Gastroesophageal sphincter (tissue), 4 donors: ENCODE data around the gene HPSE2. TPM values are rescaled to one million over a fixed set of nuclear protein-coding genes. Genes with fewer than 3 reads are reported as not detected.

Source experiments
- ATAC-seq: fragments of 150-250 bp; one replicate; pipeline ENCODE4 v1.9.1; 2016; ENCODE audit warnings: mild to moderate bottlenecking, moderate library complexity
- H3K27ac ChIP-seq, 4 donors: fragments of 200-600 bp; sonication (generic) in 3 of 4; 1 replicate in 3 of 4; 2 replicates in 1 of 4; pipeline ENCODE4 v1.5.1; 2016 to 2019
- H3K27me3 ChIP-seq: fragments of 200-600 bp; sonication (generic); one replicate; pipeline ENCODE4 v1.5.1; 2019
- H3K36me3 ChIP-seq, 2 donors: fragments of 200-600 bp; sonication (generic); one replicate each; pipeline ENCODE4 v1.5.1; 2019; ENCODE audit warnings: control low read depth in 1 of 2
- H3K4me1 ChIP-seq, 3 donors: fragments of 200-600 bp; sonication (generic); 1 replicate in 2 of 3; 2 replicates in 1 of 3; pipeline ENCODE4 v1.5.1; 2016 to 2019; ENCODE audit warnings: control low read depth in 2 of 3
- H3K4me3 ChIP-seq, 2 donors: fragments of 200-600 bp; sonication (generic); one replicate each; pipeline ENCODE4 v1.5.1; 2019; ENCODE audit warnings: mild to moderate bottlenecking in 1 of 2, moderate library complexity in 1 of 2
- H3K9me3 ChIP-seq, 3 donors: fragments of 200-600 bp; sonication (generic); one replicate each; pipeline ENCODE4 v1.5.1; 2017 to 2019; ENCODE audit warnings: control low read depth in 2 of 3
- CTCF ChIP-seq, 4 experiments: fragments of 200-600 bp in 2 of 4; fragments of 450-650 bp in 2 of 4; sonication (generic) in 1 of 4; IDR thresholded peaks; one replicate each; pipeline ENCODE4 v1.5.1; 2017 to 2019; ENCODE audit warnings: antibody characterized with exemption in 4 of 4, mild to moderate bottlenecking in 2 of 4, moderate library complexity in 2 of 4
- EP300 ChIP-seq: sonication (generic); formaldehyde crosslinking; IDR thresholded peaks from one replicate; pipeline ENCODE4 v1.6.1; 2017; ENCODE audit warnings: antibody characterized with exemption, mild to moderate bottlenecking
- POLR2A ChIP-seq, 2 donors: fragments of 450-650 bp; IDR thresholded peaks; one replicate each; pipeline ENCODE4 v1.6.1; 2017; ENCODE audit warnings: antibody characterized with exemption in 2 of 2, mild to moderate bottlenecking in 2 of 2, moderate library complexity in 1 of 2
- POLR2AphosphoS5 ChIP-seq: sonication (generic); formaldehyde crosslinking; IDR thresholded peaks from one replicate; pipeline ENCODE4 v1.6.1; 2017; ENCODE audit warnings: antibody characterized with exemption
- WGBS, 2 donors: methylation state at CpG; one replicate each; pipeline ENCODE4 v1.1.5; 2018; ENCODE audit warnings: low coverage in 1 of 2; 5-methylcytosine and 5-hydroxymethylcytosine counted together
- total RNA-seq, 4 donors: library from RNA; depleted of rRNA; stranded (reverse); fragments of >200 nt; gene quantifications; one replicate each; pipeline ENCODE4 v1.1.0, GENCODE V29; 2016

The HPSE2 gene
- total RNA-seq, 4 donors from 2014 or later: 19.1 to 74.5 (median 58.8) TPM

GRCh38 chr10:98466861-98467505 is 768.7 kb downstream of the HPSE2 start:
- no peak overlapping the region for H3K27ac ChIP-seq
- H3K27me3 ChIP-seq: no peaks in the 10 kb centered on the region
- 64 to 67% methylated on average over 11 to 12 of the region's 15 CpGs for WGBS, 2 donors
- peak overlapping the region in 1 of 2 donors; percentile 60 for H3K4me3 ChIP-seq
- no peak for ATAC-seq
- TF ChIP-seq EP300: no peak
- TF ChIP-seq POLR2AphosphoS5: no peak
- no peak for TF ChIP-seq POLR2A (IDR thresholded peaks at IDR 0.05)
- no peak for TF ChIP-seq CTCF (IDR thresholded peaks at IDR 0.05)
- H3K9me3 ChIP-seq: no peaks in the 10 kb centered on the region
- peaks cover 0 to 17% (median 0%) of the 10 kb centered on the region in 3 donors for H3K4me1 ChIP-seq
- H3K36me3 ChIP-seq: no peaks in the 10 kb centered on the region

GRCh38 chr10:98465866-98466265 is 769.8 kb downstream of the HPSE2 start:
- Histone ChIP-seq H3K4me1 (peaks cover 0 to 22% (median 0%) of the 10 kb centered on the region in 3 donors), H3K27me3 (no peaks in the 10 kb centered on the region), H3K36me3 (no peaks in the 10 kb centered on the region), H3K9me3 (no peaks in the 10 kb centered on the region), H3K27ac (no peak overlapping the region), H3K4me3 (no peak overlapping the region)
- TF ChIP-seq POLR2AphosphoS5 (no peak), EP300 (no peak), CTCF (IDR thresholded peaks at IDR 0.05) (no peak), POLR2A (IDR thresholded peaks at IDR 0.05) (no peak)
- no peak for ATAC-seq
- WGBS, 2 donors: 83 to 86% methylated on average over 3 of the region's 3 CpGs

DNA sequence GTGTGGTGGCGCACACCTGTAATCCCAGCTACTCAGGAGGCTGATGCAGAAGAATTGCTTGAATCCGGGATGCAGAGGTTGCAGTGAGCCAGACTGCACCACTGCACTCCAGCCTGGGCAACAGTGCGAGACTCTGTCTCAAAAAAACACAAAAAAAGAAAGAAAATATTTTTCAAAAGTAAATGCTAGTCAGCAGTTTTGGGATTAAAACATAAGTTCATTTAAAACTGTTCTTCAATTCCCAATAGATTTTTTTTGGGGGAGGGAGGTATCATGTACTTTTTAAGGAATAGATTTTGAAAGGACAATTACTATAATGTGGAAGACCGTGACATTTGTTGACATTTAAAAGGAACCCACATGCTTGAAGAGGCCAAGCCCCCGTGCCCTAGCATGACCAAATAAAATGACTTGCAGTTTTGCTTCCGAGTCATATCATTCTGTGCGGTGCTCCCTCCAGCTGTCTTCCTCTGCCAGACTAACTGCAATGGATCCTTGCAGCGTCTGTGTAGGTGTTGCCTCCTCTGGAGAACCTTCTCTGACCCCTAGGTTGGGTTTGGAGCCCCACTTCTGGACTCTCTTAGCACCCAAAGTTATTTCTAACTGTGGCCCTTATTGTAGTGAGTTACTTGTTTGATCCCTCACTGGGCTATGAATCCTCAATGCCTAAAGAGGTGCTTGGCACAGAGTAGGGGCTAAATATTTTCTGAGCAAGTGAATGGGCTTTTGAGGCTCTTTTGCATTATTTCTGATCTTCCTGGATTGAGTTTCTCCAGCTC is 771.5 kb downstream of the HPSE2 start:
- H3K36me3 ChIP-seq: peaks cover 0 to 4% of the 10 kb centered on the region in 2 donors
- H3K27me3 ChIP-seq: no peaks in the 10 kb centered on the region
- no peaks in the 10 kb centered on the region for H3K9me3 ChIP-seq
- TF ChIP-seq POLR2AphosphoS5: no peak
- no peak for TF ChIP-seq CTCF (IDR thresholded peaks at IDR 0.05)
- TF ChIP-seq EP300: no peak
- TF ChIP-seq POLR2A (IDR thresholded peaks at IDR 0.05): no peak
- no peak for ATAC-seq
- no peak overlapping the region for H3K27ac ChIP-seq
- no peak overlapping the region for H3K4me3 ChIP-seq
- WGBS, 2 donors: 74 to 78% methylated on average over 6 to 7 of the region's 8 CpGs
- peaks cover 0 to 29% (median 3%) of the 10 kb centered on the region in 3 donors for H3K4me1 ChIP-seq

GRCh38 chr10:98463016-98463415 is 772.6 kb downstream of the HPSE2 start:
- H3K27ac ChIP-seq: no peak overlapping the region
- no peak for ATAC-seq

More at GRCh38 chr10:98463016-98463415, 772.6 kb downstream of the HPSE2 start:
- Histone ChIP-seq H3K4me3 (no peak overlapping the region), H3K4me1 (peaks cover 0 to 21% (median 3%) of the 10 kb centered on the region in 3 donors), H3K36me3 (peaks cover 0 to 15% of the 10 kb centered on the region in 2 donors), H3K27me3 (no peaks in the 10 kb centered on the region), H3K9me3 (no peaks in the 10 kb centered on the region)
- WGBS, 2 donors: 96 to 98% methylated on average over 6 of the region's 6 CpGs
- TF ChIP-seq POLR2AphosphoS5 (no peak), EP300 (no peak), CTCF (IDR thresholded peaks at IDR 0.05) (no peak), POLR2A (IDR thresholded peaks at IDR 0.05) (no peak)
